HepG2 (cell line): ENCODE results near the gene BCL2L11. TPM values are rescaled to one million over a fixed set of nuclear protein-coding genes. Genes with fewer than 3 reads are reported as not detected.

ENCODE experiments used
- ATAC-seq: fragments of 200-7000 bp; cut with Tn5 transposase; 3 replicates; pipeline ENCODE4 v1.9.1; 2020; ENCODE audit warnings: mild to moderate bottlenecking, moderate library complexity
- BruUV-seq: library from RNA; stranded (reverse); fragments of 400-500 nt; replicated peaks from 2 replicates; lab custom pipeline; 2021; lab: Mats Ljungman, UMichigan
- CTCF ChIA-PET: fragments of 300-600 bp; formaldehyde crosslinking; extraction: SDS; loops from one replicate; lab custom pipeline; 2021; ENCODE audit warnings: low total read pairs, inconsistent platforms, low intra/inter-chr PET ratio; lab: Yijun Ruan, JAX
- POLR2A ChIA-PET: fragments of 350-600 bp; sonication (Branson Sonifier 250); formaldehyde crosslinking; loops from one replicate; lab custom pipeline; 2020; ENCODE audit warnings: antibody characterized with exemption, inconsistent platforms; lab: Yijun Ruan, JAX
- DNase-seq: peaks from one replicate; pipeline ENCODE4 v3.0.0-alpha.2; 2015; ENCODE audit warnings: low spot score
- FAIRE-seq: peaks from 3 replicates; lab custom pipeline; 2011; peaks lifted over from hg19 to GRCh38; lab: Jason Lieb, UNC
- H2AFZ ChIP-seq: one replicate; pipeline ENCODE4 v1.6.1; 2011; ENCODE audit warnings: low read length, inconsistent platforms
- H3K27ac ChIP-seq: fragments of 300-600 bp; 3 replicates; pipeline ENCODE4 v1.8.0; 2011; ENCODE audit warnings: mixed run types, mild to moderate bottlenecking, mixed read lengths, low read length, inconsistent platforms; ENCODE audit not compliant: insufficient read depth; ENCODE audit errors: extremely low read length
- H3K27me3 ChIP-seq, 2 experiments: fragments of 200-600 bp in 1 of 2; 2 replicates in 1 of 2; 3 replicates in 1 of 2; pipeline versions ENCODE4 v1.6.0 to v1.8.0; 2011; ENCODE audit warnings: low read length in 2 of 2, mild to moderate bottlenecking in 2 of 2, moderate library complexity in 2 of 2, inconsistent platforms in 1 of 2; ENCODE audit not compliant: insufficient read depth in 2 of 2, control insufficient read depth in 1 of 2
- H3K36me3 ChIP-seq, 2 experiments: fragments of 200-600 bp in 1 of 2; replicated peaks in 1 of 2; 2 replicates in 1 of 2; 3 replicates in 1 of 2; pipeline versions ENCODE4 v1.5.1 to v1.8.0; 2011; ENCODE audit warnings: low read length in 2 of 2, inconsistent platforms in 1 of 2; ENCODE audit not compliant: insufficient read depth in 2 of 2, control insufficient read depth in 1 of 2
- H3K4me1 ChIP-seq: 2 replicates; pipeline ENCODE4 v1.5.1; 2012; ENCODE audit warnings: low read length, inconsistent platforms; ENCODE audit not compliant: insufficient read depth
- H3K4me2 ChIP-seq: 2 replicates; pipeline ENCODE4 v1.6.0; 2011; ENCODE audit warnings: low read depth, low read length, inconsistent platforms
- H3K4me3 ChIP-seq, 3 experiments: fragments of 200-600 bp in 1 of 3; sonication (generic), shearing (Covaris generic) in 1 of 3; replicated peaks in 1 of 3; 2 replicates each; pipeline ENCODE4 v1.5.1; 2011 to 2016; ENCODE audit warnings: low read length in 3 of 3, inconsistent platforms in 2 of 3, low read depth in 2 of 3, mild to moderate bottlenecking in 2 of 3, control low read depth in 1 of 3, mixed read lengths in 1 of 3; ENCODE audit not compliant: insufficient read depth in 1 of 3
- H3K79me2 ChIP-seq: one replicate; pipeline ENCODE4 v1.6.1; 2011; ENCODE audit warnings: low read length, inconsistent platforms; ENCODE audit not compliant: insufficient read depth
- H3K9ac ChIP-seq: 2 replicates; pipeline ENCODE4 v1.6.0; 2011; ENCODE audit warnings: mild to moderate bottlenecking, low read depth, low read length, inconsistent platforms; ENCODE audit not compliant: insufficient read depth
- H3K9me3 ChIP-seq: 2 replicates; pipeline ENCODE4 v1.5.1; 2012; ENCODE audit warnings: mild to moderate bottlenecking, low read length
- H4K20me1 ChIP-seq: 2 replicates; pipeline ENCODE4 v1.6.0; 2011; ENCODE audit warnings: inconsistent platforms, mild to moderate bottlenecking, low read length, moderate library complexity; ENCODE audit not compliant: insufficient read depth
- ARID4A ChIP-seq: sonication (generic); formaldehyde crosslinking; IDR thresholded peaks from 2 replicates; pipeline ENCODE4 v1.5.0; 2020; ENCODE audit warnings: mild to moderate bottlenecking, missing genetic modification reagents, borderline replicate concordance
- ATF1 ChIP-seq: IDR thresholded peaks from 2 replicates; pipeline ENCODE4 v1.6.1; 2016; ENCODE audit warnings: mild to moderate bottlenecking, control low read depth
- GATAD2A ChIP-seq: IDR thresholded peaks from 2 replicates; pipeline ENCODE4 v1.6.1; 2016
- PBX2 ChIP-seq: IDR thresholded peaks from 2 replicates; pipeline ENCODE4 v1.6.1; 2016; ENCODE audit warnings: control low read depth
- RCOR2 ChIP-seq: IDR thresholded peaks from 2 replicates; pipeline ENCODE4 v1.6.1; 2016; ENCODE audit warnings: missing biosample characterization, missing genetic modification reagents
- RFX5 ChIP-seq: IDR thresholded peaks from 2 replicates; pipeline ENCODE4 v1.6.1; 2011; ENCODE audit warnings: low read depth, low read length, improper control_type of control experiment
- SMAD9 ChIP-seq: sonication (generic); formaldehyde crosslinking; IDR thresholded peaks from 2 replicates; pipeline ENCODE4 v1.5.1; 2020; ENCODE audit warnings: mild to moderate bottlenecking, missing genetic modification reagents
- SMARCC2 ChIP-seq: fragments of 450-650 bp; IDR thresholded peaks from 2 replicates; pipeline ENCODE4 v1.6.1; 2017; ENCODE audit warnings: antibody characterized with exemption, mild to moderate bottlenecking
- ZBTB42 ChIP-seq: sonication (generic); formaldehyde crosslinking; IDR thresholded peaks from 2 replicates; pipeline ENCODE4 v1.5.0; 2020; ENCODE audit warnings: mild to moderate bottlenecking, missing genetic modification reagents
- ZKSCAN5 ChIP-seq: sonication (generic); formaldehyde crosslinking; IDR thresholded peaks from 2 replicates; pipeline ENCODE4 v1.5.1; 2020; ENCODE audit warnings: mild to moderate bottlenecking, missing genetic modification reagents
- ZNF414 ChIP-seq: sonication (generic); formaldehyde crosslinking; IDR thresholded peaks from 2 replicates; pipeline ENCODE4 v1.5.0; 2020; ENCODE audit warnings: missing genetic modification reagents
- ZNF724P ChIP-seq: sonication (generic); formaldehyde crosslinking; IDR thresholded peaks from 2 replicates; pipeline ENCODE4 v1.8.0; 2022; ENCODE audit warnings: missing genetic modification reagents, borderline replicate concordance
- ZNF761 ChIP-seq: sonication (generic); formaldehyde crosslinking; conservative IDR thresholded peaks from 2 replicates; pipeline ENCODE4 v1.4.0; 2020; ENCODE audit warnings: mild to moderate bottlenecking, missing genetic modification reagents
- WGBS: methylation state at CpG from one replicate; pipeline ENCODE4 v1.1.6; 2017; ENCODE audit warnings: low lambda C conversion rate; 5-methylcytosine and 5-hydroxymethylcytosine counted together
- in situ Hi-C: cut with HindIII; loops from 2 replicates; pipeline ENCODE4 v1.10.0; 2017; ENCODE audit warnings: low pct_unique_long_range_greater_than_20kb; ENCODE audit not compliant: extremely low pct_ligation_motif_present
- intact Hi-C: fragments of 100-400 bp; cut with micrococcal nuclease; formaldehyde crosslinking; loops from one replicate; pipeline ENCODE4 v1.10.0; 2022; ENCODE audit not compliant: unreplicated experiment
- polyA plus RNA-seq, 8 experiments: library from polyadenylated mRNA; depleted of rRNA in 3 of 8; stranded (reverse) in 7 of 8; unstranded in 1 of 8; fragments of >200 nt; fragmentation: Illumina TruSeq in 4 of 8; extraction: Trizol in 4 of 8; gene quantifications; 2 replicates each; pipeline versions ENCODE4 v1.2.1 to v1.2.3, GENCODE V29; 2011 to 2016; ENCODE audit warnings: low read depth in 4 of 8, missing spikeins in 1 of 8, mixed read lengths in 1 of 8; ENCODE audit not compliant: insufficient read depth in 1 of 8
- total RNA-seq, 5 experiments: library from RNA; depleted of rRNA; stranded (reverse); fragments of >200 nt; fragmentation: Illumina TruSeq; extraction: Trizol; gene quantifications; 2 replicates each; pipeline ENCODE4 v1.2.3, GENCODE V29; 2016; ENCODE audit warnings: low read depth in 1 of 5

The BCL2L11 gene
- total and polyA plus RNA-seq, 2 of the 13 experiments (the other 11 are each of a cell fraction or from before 2014, with no cell fraction given), result 6.1 to 9.7 TPM

GRCh38 chr2:111101592-111101991, 19.1 kb upstream of the BCL2L11 start:
- peaks cover 0 to 16% of the 10 kb centered on the region in 2 experiments; a peak in 2 of 5 replicates for H3K27me3 ChIP-seq
- TF ChIP-seq RFX5 (no peak), ZBTB42 (no peak), RCOR2 (no peak), ZKSCAN5 (no peak), ZNF724P (no peak), GATAD2A (CRISPR knock-in tag) (no peak), PBX2 (CRISPR knock-in tag) (no peak), ARID4A (CRISPR knock-in tag) (no peak), ZNF761 (CRISPR knock-in tag) (no peak), ATF1 (CRISPR knock-in tag) (no peak), SMARCC2 (no peak), SMAD9 (no peak), ZNF414 (CRISPR knock-in tag) (no peak)
- in situ Hi-C loops, result no loop called here

More at GRCh38 chr2:111101592-111101991, 19.1 kb upstream of the BCL2L11 start:
- H3K4me2 ChIP-seq, result no peak overlapping the region
- ATAC-seq, result no peak
- BruUV-seq, result no TSS peak
- no peaks in the 10 kb centered on the region for H4K20me1 ChIP-seq
- 0 out of 2 replicates have a peak, but pooled peaks cover 5% of the 10 kb centered on the region for H3K4me1 ChIP-seq
- FAIRE-seq, result no peak
- intact Hi-C loops, result no loop called here
- no peak for DNase-seq
- ChIA-PET POLR2A (no interaction called here), CTCF (no interaction called here)
- no peak overlapping the region for H3K4me3 ChIP-seq
- H2AFZ ChIP-seq, result no peak overlapping the region
- no peaks in the 10 kb centered on the region for H3K9me3 ChIP-seq
- no peak overlapping the region for H3K27ac ChIP-seq
- no peak overlapping the region for H3K9ac ChIP-seq
- H3K36me3 ChIP-seq, result no peaks in the 10 kb centered on the region
- WGBS, result 22% methylated on average over 2 of the region's 2 CpGs
- no peaks in the 10 kb centered on the region for H3K79me2 ChIP-seq
